ENCODE results near the gene KIAA0513. TPM values are rescaled to one million over a fixed set of nuclear protein-coding genes. Genes with fewer than 3 reads are reported as not detected.

Gene KIAA0513
- total and polyA plus RNA-seq, 10 of the 15 experiments (the other 5 are each of a cell fraction or from before 2014, with no cell fraction given) = 0.14 to 5.8 (median 2.0) TPM

DNA sequence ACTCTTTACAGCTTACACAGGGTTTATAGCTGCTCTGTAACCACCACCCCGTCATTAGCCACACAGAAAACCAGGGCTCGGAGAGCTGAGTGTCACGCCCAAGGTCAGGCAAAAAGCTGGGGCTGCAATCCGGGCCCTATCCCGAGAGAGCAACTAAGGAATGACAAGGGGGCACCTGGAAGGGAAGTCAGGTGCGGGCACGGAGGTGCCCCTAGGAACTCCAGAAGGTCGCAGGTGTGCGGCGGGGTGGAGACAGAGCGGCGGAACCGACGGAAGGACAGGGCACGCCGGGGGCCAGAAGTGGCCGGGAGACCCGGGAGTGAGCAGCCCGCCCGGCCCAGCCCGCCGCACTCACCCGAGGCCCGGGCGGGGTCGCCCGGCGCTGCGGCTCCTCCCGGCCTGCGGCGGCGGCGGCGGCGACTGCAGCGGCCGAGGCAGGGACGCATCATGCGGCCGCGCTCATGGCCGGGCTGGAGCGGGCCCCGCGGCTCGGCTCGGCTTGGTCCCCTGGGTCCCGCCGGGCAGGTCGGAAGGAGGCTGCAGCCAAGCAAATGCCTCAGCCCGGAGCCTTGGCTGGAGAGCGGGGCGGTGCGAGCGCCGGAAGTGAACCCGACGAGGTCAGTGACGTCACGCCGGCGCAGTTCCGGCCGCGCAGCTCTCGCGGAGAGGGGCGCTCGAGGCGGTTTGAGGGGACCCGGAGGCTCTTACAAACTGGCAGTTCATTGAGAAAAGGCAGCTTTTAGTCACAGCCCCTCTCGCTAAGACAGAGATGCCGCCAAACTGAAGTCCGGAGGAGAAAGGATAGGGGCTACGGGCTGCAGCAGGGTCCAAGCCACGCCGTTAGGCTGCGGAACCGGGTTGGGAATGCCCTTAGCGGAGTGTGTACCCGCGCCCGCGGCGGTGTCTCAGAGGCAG is 16.4 kb upstream of the KIAA0513 start, which contains the start of gene ZDHHC7 (continued):
- TF ChIP-seq, protein P1, sequence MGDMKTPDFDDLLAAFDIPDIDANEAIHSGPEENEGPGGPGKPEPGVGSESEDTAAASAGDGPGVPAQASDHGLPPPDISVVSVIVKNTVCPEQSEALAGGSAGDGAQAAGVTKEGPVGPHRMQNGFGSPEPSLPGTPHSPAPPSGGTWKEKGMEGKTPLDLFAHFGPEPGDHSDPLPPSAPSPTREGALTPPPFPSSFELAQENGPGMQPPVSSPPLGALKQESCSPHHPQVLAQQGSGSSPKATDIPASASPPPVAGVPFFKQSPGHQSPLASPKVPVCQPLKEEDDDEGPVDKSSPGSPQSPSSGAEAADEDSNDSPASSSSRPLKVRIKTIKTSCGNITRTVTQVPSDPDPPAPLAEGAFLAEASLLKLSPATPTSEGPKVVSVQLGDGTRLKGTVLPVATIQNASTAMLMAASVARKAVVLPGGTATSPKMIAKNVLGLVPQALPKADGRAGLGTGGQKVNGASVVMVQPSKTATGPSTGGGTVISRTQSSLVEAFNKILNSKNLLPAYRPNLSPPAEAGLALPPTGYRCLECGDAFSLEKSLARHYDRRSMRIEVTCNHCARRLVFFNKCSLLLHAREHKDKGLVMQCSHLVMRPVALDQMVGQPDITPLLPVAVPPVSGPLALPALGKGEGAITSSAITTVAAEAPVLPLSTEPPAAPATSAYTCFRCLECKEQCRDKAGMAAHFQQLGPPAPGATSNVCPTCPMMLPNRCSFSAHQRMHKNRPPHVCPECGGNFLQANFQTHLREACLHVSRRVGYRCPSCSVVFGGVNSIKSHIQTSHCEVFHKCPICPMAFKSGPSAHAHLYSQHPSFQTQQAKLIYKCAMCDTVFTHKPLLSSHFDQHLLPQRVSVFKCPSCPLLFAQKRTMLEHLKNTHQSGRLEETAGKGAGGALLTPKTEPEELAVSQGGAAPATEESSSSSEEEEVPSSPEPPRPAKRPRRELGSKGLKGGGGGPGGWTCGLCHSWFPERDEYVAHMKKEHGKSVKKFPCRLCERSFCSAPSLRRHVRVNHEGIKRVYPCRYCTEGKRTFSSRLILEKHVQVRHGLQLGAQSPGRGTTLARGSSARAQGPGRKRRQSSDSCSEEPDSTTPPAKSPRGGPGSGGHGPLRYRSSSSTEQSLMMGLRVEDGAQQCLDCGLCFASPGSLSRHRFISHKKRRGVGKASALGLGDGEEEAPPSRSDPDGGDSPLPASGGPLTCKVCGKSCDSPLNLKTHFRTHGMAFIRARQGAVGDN (IDR thresholded peaks at IDR 0.05) = peak; percentile 87; the same call in 1 of the 2 replicates
- TF ChIP-seq IRF4 (IDR thresholded peaks at IDR 0.05; ENCODE audit: low read depth, low read length) (no peak), MTA2 (IDR thresholded peaks at IDR 0.05; ENCODE audit: low read depth) (peak; percentile 77; the same call in 1 of the 2 replicates), CBFB (IDR thresholded peaks at IDR 0.05; ENCODE audit: low read depth) (peak; percentile 48; the same call in 1 of the 2 replicates), CBX5 (IDR thresholded peaks at IDR 0.05; ENCODE audit: low read depth) (no peak), RAD21 (IDR thresholded peaks at IDR 0.05; ENCODE audit: insufficient read depth, low read depth, low read length) (no peak), NR2F1 (conservative IDR thresholded peaks at IDR 0.05) (peak; percentile 68), SIN3A (IDR thresholded peaks at IDR 0.05; ENCODE audit: low read depth, low read length) (no peak), TARDBP (IDR thresholded peaks at IDR 0.05; ENCODE audit: borderline replicate concordance) (no peak), TCF3 (IDR thresholded peaks at IDR 0.05; ENCODE audit: borderline replicate concordance, insufficient read depth, low read depth, low read length) (peak; percentile 27; the same call in 1 of the 2 replicates), ASH2L (IDR thresholded peaks at IDR 0.05; ENCODE audit: borderline replicate concordance, low read depth) (0 out of 2 replicates have a peak, but pooled peaks have one; percentile 38), CEBPB (IDR thresholded peaks at IDR 0.05; ENCODE audit: borderline replicate concordance in 1 of 2, low read depth in 2 of 2, low read length in 2 of 2) (no peak), YBX1 (IDR thresholded peaks at IDR 0.05) (no peak), TCF12 (IDR thresholded peaks at IDR 0.05; ENCODE audit: low read depth, low read length) (no peak), RAD51 (IDR thresholded peaks at IDR 0.05) (no peak), CHD4 (IDR thresholded peaks at IDR 0.05) (no peak)
- TF ChIP-seq, protein P2, sequence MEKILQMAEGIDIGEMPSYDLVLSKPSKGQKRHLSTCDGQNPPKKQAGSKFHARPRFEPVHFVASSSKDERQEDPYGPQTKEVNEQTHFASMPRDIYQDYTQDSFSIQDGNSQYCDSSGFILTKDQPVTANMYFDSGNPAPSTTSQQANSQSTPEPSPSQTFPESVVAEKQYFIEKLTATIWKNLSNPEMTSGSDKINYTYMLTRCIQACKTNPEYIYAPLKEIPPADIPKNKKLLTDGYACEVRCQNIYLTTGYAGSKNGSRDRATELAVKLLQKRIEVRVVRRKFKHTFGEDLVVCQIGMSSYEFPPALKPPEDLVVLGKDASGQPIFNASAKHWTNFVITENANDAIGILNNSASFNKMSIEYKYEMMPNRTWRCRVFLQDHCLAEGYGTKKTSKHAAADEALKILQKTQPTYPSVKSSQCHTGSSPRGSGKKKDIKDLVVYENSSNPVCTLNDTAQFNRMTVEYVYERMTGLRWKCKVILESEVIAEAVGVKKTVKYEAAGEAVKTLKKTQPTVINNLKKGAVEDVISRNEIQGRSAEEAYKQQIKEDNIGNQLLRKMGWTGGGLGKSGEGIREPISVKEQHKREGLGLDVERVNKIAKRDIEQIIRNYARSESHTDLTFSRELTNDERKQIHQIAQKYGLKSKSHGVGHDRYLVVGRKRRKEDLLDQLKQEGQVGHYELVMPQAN (conservative IDR thresholded peaks at IDR 0.05) = 0 out of 2 replicates have a peak, but pooled peaks have one; percentile 47
- TF ChIP-seq, protein P3, sequence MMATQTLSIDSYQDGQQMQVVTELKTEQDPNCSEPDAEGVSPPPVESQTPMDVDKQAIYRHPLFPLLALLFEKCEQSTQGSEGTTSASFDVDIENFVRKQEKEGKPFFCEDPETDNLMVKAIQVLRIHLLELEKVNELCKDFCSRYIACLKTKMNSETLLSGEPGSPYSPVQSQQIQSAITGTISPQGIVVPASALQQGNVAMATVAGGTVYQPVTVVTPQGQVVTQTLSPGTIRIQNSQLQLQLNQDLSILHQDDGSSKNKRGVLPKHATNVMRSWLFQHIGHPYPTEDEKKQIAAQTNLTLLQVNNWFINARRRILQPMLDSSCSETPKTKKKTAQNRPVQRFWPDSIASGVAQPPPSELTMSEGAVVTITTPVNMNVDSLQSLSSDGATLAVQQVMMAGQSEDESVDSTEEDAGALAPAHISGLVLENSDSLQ (IDR thresholded peaks at IDR 0.05) = peak; percentile 22; the same call in 1 of the 2 replicates
- TF ChIP-seq, protein P4, sequence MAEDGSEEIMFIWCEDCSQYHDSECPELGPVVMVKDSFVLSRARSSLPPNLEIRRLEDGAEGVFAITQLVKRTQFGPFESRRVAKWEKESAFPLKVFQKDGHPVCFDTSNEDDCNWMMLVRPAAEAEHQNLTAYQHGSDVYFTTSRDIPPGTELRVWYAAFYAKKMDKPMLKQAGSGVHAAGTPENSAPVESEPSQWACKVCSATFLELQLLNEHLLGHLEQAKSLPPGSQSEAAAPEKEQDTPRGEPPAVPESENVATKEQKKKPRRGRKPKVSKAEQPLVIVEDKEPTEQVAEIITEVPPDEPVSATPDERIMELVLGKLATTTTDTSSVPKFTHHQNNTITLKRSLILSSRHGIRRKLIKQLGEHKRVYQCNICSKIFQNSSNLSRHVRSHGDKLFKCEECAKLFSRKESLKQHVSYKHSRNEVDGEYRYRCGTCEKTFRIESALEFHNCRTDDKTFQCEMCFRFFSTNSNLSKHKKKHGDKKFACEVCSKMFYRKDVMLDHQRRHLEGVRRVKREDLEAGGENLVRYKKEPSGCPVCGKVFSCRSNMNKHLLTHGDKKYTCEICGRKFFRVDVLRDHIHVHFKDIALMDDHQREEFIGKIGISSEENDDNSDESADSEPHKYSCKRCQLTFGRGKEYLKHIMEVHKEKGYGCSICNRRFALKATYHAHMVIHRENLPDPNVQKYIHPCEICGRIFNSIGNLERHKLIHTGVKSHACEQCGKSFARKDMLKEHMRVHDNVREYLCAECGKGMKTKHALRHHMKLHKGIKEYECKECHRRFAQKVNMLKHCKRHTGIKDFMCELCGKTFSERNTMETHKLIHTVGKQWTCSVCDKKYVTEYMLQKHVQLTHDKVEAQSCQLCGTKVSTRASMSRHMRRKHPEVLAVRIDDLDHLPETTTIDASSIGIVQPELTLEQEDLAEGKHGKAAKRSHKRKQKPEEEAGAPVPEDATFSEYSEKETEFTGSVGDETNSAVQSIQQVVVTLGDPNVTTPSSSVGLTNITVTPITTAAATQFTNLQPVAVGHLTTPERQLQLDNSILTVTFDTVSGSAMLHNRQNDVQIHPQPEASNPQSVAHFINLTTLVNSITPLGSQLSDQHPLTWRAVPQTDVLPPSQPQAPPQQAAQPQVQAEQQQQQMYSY (CRISPR knock-in tag; IDR thresholded peaks at IDR 0.05) = no peak

Measured in GM12878 (cell line).